Measurements from ENCODE around the gene HSFX3.
A peak's percentile ranks its signal among the peaks of the same experiment; 100 is the strongest.

Gene HSFX3

GRCh38 chrX:149506349-149506748 lies 43.4 kb downstream of the HSFX3 start:
- TF ChIP-seq GABPA (IDR thresholded peaks at IDR 0.05; ENCODE audit: low read depth): no peak
- TF ChIP-seq POLR2AphosphoS5 (IDR thresholded peaks at IDR 0.05; ENCODE audit: low read depth): no peak
- no peak for TF ChIP-seq REST (IDR thresholded peaks at IDR 0.05; ENCODE audit: insufficient replicate concordance, low read depth)
- no peak for TF ChIP-seq CTCF (IDR thresholded peaks at IDR 0.05; ENCODE audit: insufficient read depth, low read length)
- TF ChIP-seq SPI1 (IDR thresholded peaks at IDR 0.05; ENCODE audit: borderline replicate concordance, low read depth): no peak

GRCh38 chrX:149505671-149506070 lies 44.1 kb downstream of the HSFX3 start:
- Histone ChIP-seq H3K27ac (replicated peaks) (peak overlapping the region; percentile 82), H3K27me3 (ENCODE audit: insufficient read depth, poor library complexity, severe bottlenecking) (no peaks in the 10 kb centered on the region), H3K4me3 (replicated peaks; ENCODE audit: insufficient read depth, low read length) (no peak overlapping the region)
- DNase-seq (ENCODE audit: low read depth in 1 of 2, low spot score in 1 of 2): no peak
- TF ChIP-seq SPI1 (IDR thresholded peaks at IDR 0.05; ENCODE audit: borderline replicate concordance, low read depth): no peak
- no peak for TF ChIP-seq GABPA (IDR thresholded peaks at IDR 0.05; ENCODE audit: low read depth)
- TF ChIP-seq POLR2AphosphoS5 (IDR thresholded peaks at IDR 0.05; ENCODE audit: low read depth): no peak
- TF ChIP-seq CTCF (IDR thresholded peaks at IDR 0.05; ENCODE audit: insufficient read depth, low read length): no peak
- TF ChIP-seq REST (IDR thresholded peaks at IDR 0.05; ENCODE audit: insufficient replicate concordance, low read depth): no peak

More at GRCh38 chrX:149506349-149506748, 43.4 kb downstream of the HSFX3 start:
- Histone ChIP-seq H3K27ac (replicated peaks) (no peak overlapping the region), H3K27me3 (ENCODE audit: insufficient read depth, poor library complexity, severe bottlenecking) (no peaks in the 10 kb centered on the region), H3K4me3 (replicated peaks; ENCODE audit: insufficient read depth, low read length) (no peak overlapping the region)
- no peak for DNase-seq (ENCODE audit: low read depth in 1 of 2, low spot score in 1 of 2)

- TF ChIP-seq REST (IDR thresholded peaks at IDR 0.05; ENCODE audit: insufficient replicate concordance, low read depth) (no peak), SPI1 (IDR thresholded peaks at IDR 0.05; ENCODE audit: borderline replicate concordance, low read depth) (no peak), CTCF (IDR thresholded peaks at IDR 0.05; ENCODE audit: insufficient read depth, low read length) (no peak), POLR2AphosphoS5 (IDR thresholded peaks at IDR 0.05; ENCODE audit: low read depth) (no peak), GABPA (IDR thresholded peaks at IDR 0.05; ENCODE audit: low read depth) (no peak)
- Histone ChIP-seq H3K27me3 (ENCODE audit: insufficient read depth, poor library complexity, severe bottlenecking) (no peaks in the 10 kb centered on the region), H3K4me3 (replicated peaks; ENCODE audit: insufficient read depth, low read length) (peak within 1 kb of the TSS; percentile 36), H3K27ac (replicated peaks) (peak within 1 kb of the TSS; percentile 82)
- peak; percentile 68 to 84 for DNase-seq (ENCODE audit: low read depth in 1 of 2, low spot score in 1 of 2)
These were observed 44.6 kb downstream of the HSFX3 start, which contains the start of gene IDS for GRCh38 chrX:149504915-149505651. Gene IDS, minus strand, starts transcription at chrX:149505306. Its CDS starts 169 bp downstream, at chrX:149505137.
